HG03521 (cell line): ENCODE measurements around the gene DOK7.
A peak's percentile ranks its signal among the peaks of the same experiment; 100 is the strongest.
"Not testable (repeated sequence)": the region's sequence is repeated elsewhere in the genome, so short reads cannot be mapped to it uniquely, and the experiment has no call there.

ENCODE experiments used
- ATAC-seq: cut with Tn5 transposase; IDR thresholded peaks from one replicate; pipeline ENCODE4 v1.9.1; 2021; ENCODE audit warnings: mild to moderate bottlenecking, moderate library complexity; ENCODE audit not compliant: unreplicated experiment

The DOK7 gene

DNA sequence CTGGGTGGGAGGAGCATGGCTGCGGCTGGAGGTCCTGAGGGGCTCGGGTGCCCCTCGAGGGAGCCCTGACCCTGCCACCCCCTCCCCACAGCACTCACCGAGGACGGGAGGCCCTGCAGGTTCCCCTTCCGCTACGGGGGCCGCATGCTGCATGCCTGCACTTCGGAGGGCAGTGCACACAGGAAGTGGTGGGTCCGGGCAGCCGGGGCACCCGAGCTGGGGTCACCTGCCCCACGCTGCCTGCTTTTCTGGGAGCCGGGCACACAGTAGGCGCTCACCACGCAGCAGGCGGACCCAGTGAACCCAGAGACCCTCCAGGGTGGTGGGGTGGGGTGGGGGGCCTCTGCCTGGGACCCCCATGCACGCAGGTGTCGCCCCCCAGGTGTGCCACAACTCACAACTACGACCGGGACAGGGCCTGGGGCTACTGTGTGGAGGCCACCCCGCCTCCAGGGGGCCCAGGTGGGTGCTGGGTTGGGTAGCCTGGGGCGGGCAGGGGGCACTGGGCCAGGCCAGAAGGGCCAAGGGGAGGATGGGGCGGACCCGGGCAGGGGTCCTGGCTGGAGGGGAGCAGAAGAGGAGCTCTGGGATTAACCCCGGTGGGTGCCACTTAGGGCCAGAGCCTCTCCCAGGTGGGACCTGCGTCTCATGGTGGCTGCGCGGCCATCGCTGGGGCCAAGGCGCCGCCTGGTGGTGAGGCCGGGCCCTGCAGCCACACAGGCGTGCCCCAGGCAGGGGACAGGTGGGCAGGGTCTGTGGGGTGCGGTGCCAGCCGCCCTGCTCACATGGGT, 20.0 kb upstream of the DOK7 start:
- ATAC-seq, result peak; percentile 43

- ATAC-seq, result no peak
These were observed 19.3 kb upstream of the DOK7 start for GRCh38 chr4:3443750-3444309.

- no peak for ATAC-seq
These were observed 18.6 kb upstream of the DOK7 start for GRCh38 chr4:3444351-3445110.

DNA sequence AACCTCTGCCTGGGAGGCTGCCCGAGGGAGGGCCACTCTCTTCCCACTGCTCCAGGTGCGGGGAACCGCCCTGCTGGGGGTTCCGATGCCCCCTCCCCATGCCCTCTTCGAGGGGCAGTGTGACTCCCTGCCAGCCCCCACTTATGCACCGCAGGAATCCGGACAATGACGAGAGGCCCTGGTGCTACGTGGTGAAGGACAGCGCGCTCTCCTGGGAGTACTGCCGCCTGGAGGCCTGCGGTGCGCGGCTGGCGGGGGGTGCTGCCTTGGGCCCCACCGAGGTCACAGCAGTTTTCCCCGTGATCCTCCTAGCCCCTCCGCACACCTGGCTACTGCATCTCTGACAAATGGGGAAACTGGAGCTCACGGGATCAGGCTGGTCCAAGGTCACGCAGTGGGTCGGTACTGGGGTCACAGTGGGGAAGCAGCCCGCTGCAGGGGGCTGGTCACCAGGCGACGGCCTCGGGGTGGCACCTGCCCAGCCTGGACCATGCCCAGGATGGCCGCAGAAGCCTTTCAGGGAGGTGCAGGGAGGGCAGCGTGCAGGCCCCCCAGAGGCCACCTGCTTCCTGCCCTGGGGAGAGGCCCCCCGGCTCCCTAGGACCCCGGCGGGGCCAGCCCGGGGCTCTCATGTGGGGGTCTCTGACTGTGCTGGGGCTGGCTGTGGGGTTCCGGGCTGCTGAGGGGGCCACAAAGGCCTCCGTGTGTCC, 17.8 kb upstream of the DOK7 start:
- no peak for ATAC-seq

GRCh38 chr4:3445829-3446545, 17.1 kb upstream of the DOK7 start:
- no peak for ATAC-seq

DNA sequence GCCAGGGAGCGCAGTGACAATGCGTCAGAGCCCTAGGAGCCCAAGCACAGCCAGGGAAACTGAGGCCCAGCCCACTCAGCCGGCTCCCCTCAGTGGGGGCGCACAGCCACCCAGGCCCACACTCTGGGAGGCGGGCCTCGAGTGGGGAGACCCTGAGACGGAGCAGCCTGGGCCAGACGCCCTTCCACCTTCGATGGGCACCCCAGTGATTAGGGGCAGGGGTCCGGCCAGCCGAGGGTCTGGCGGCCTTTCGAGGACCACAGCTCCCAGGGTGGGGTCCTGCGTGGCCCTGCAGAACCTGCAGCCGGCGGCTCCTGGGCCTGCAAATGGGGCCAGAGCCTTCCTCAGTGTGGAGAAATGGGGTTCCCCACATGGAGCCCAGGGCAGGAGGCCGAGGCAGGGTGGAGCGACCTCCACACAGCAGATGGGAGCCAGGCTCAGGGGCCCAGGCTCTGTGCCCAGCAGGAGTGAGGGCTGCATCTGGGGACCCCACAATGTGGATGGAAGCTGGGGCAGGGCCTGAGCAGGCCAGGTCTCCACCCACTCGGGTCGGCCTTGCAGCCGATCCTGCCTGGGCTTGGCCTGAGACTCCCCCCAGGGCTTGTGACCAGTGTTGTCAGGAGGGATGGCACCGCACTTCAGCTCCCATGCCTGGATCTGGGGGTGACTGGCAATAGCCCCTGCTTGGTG, 16.3 kb upstream of the DOK7 start:
- ATAC-seq, result no peak

DNA sequence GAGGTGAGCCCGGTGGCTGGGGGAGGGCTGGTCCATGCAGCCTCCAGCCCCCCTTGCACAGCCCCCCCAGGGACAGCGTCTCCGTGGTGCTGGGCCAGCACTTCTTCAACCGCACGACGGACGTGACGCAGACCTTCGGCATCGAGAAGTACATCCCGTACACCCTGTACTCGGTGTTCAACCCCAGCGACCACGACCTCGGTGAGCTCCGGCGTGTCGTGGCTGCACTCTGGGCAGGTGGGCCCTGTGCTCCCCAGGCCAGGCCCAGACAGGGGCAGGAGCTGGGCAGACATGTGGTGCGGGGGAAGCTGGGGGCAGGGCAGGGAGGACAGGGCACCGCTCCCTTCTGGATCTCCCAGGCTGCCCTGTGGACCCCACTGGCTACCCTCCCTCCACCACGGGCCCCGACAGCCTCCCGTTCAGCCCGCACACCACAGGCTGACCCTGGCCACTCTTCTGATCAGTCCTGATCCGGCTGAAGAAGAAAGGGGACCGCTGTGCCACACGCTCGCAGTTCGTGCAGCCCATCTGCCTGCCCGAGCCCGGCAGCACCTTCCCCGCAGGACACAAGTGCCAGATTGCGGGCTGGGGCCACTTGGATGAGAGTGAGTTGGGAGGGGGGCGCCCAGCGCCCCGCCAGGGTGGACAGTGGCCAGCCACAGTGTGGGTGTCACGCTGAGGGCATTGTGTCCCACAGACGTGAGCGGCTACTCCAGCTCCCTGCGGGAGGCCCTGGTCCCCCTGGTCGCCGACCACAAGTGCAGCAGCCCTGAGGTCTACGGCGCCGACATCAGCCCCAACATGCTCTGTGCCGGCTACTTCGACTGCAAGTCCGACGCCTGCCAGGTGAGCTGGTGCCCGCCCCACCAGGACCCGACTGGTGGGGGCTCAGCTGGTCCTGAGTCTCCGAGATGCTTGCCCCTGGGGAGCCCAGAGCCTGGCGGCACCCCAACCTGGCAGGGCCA, 15.4 kb upstream of the DOK7 start:
- ATAC-seq, result no peak

DNA sequence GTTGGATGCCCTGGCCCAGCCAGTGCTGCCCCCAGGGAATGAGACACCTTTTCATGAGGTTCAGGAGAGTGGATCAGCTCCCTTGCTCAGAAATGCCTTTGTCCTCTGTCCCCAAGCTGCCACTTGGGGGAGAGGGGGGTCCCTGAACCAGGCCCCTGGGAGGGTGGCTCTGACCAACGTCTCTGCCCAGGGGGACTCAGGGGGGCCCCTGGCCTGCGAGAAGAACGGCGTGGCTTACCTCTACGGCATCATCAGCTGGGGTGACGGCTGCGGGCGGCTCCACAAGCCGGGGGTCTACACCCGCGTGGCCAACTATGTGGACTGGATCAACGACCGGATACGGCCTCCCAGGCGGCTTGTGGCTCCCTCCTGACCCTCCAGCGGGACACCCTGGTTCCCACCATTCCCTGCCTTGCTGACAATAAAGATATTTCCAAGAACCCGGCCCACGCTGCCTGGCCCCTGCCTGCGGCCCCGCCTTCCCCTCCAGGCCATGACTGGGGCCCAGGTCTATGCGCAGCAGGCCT, 14.0 kb upstream of the DOK7 start:
- no peak for ATAC-seq

GRCh38 chr4:3449574-3450534, 13.3 kb upstream of the DOK7 start:
- no peak for ATAC-seq

DNA sequence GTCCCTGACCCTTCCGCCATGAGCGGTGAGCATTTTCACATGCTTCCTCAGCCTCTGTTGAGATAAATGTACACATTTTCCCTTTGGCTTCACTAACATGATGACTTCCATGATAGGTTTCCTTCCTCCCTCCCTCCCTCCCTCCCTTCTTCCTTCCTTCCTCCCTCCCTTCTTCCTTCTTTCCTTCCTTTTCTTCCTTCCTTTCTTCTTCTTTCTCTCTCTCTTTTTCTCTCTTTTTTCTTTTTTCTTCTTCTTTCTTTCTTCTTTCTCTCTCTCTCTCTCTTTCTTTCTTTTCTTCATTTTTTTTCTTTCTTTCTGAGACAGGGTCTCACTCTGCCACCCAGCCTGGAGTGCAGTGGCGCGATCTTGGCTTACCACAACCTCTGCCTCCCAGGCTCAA, 12.5 kb upstream of the DOK7 start:
- ATAC-seq, result no peak

DNA sequence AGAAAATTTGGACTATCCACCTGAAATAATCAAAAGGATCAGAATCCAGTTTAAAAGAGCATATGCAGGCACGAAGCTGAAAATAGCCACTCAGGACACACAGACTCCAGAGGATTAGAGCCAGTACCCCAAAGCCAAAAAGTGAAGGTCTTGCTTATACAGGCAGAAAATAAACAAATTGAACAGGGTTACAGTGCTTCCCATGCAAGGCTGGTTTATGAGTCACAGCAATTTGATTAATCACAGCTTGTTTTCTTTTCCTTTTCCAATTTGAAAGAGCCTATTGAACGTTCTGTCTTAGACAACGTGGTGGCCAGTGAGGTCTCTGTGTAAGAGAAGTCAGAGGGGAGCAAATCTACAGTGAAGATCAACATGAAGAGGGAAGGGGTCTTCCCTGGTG, 11.2 kb upstream of the DOK7 start:
- ATAC-seq, result no peak

DNA sequence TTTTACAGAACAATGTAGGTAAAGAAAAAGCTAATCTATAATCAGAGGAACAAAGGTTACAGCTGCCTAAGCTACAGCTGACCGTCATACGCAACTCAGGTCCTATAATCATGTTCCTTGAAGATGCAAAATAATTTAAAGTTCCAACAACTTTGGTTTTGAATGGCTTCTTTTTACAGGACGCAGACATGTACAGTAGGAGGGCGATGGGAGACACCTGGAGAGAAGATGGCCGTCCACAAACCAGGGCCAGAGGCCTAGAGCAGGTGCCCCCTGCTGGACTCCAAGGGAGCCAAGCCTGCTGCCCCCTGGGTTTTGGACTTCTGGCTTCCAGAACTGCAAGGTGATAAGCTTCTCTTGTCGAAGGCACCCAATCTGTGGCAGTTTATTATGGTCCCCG, 10.7 kb upstream of the DOK7 start:
- ATAC-seq, result no peak

DNA sequence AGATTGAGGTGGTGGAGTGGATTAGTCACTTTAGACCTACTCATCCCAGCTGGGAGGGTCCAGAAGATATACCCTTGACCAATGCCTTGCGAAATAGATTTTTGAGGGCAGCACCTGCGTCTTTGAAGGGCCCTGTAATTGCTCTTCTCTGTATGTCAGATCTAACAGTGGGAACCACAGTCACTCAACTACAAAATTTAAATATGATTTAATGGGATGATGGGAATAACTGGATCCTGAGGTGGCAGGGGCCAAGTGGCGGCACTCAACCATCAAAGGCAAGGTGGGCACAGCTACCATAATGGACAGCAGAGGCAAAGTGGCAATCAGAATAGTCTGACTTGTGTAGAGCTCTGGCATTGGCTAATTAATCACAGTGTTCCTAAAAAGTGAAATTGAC, 7.5 kb upstream of the DOK7 start:
- not testable (repeated sequence) for ATAC-seq

- ATAC-seq, result no peak
These were observed 4.7 kb upstream of the DOK7 start for GRCh38 chr4:3458371-3458770.

DNA sequence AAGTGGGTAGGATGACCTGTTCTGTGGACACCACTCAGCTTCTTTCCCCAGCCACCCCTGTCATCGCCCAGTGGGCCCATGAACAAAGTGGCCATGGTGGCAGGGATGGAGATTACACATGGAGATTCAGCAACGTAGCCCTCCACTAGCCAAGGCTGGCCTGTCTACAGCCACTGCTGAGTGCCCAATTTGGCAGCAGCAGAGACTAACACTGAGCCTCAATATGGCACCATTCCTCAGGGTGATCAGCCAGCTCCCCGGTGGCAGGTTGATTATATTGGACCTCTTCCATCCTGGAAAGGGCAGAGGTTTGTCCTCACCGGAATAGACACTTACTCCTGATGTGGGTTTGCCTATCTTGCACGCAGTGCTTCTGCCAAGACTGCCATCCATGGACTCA, 4.0 kb upstream of the DOK7 start:
- not testable (repeated sequence) for ATAC-seq

GRCh38 chr4:3460926-3461325, 2.2 kb upstream of the DOK7 start:
- no peak for ATAC-seq

DNA sequence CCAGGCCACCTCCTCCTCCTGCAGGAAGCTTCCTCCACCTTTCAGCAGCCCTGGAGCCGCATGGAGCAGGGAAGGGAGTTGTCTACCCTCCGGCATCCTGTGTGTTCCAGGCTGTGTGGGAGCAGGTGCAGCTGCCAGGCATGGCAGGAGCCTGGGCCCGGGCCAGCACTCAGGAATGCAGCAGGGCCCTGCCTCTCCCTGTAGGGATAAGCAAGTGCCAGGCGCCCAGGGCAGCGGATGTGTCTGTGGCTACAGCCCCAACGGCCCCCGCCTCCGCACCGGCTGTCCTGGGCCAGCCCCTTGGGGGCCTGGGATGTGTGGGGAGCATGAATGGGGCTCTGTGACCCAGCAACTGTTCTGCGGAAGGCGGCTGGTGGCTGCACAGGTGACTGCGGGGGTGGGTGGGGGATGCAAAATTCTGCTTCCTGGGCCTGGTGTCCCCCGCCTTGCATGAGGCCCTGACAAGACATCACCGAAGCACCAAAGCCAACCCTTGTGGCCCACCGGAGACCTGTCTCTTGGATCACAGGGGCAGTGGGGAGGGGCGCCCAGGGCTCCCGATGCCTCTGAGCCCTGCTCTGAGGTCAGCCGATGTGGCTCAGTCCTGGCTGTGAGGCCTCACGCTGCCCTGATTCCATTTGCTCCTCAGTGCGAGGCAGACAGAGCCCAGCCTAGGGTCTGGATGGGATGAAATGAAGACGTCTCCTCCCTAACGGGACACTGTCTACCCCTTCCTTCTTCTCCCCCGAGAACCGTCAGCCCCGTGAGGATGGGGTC, 1.4 kb upstream of the DOK7 start:
- ATAC-seq, result no peak
